GM18861 (cell line): ENCODE data around the gene GRIN2D.
"Not testable (repeated sequence)": the region's sequence is repeated elsewhere in the genome, so short reads cannot be mapped to it uniquely, and the experiment has no call there.

Source experiments
- ATAC-seq: cut with Tn5 transposase; IDR thresholded peaks from one replicate; pipeline ENCODE4 v1.9.1; 2021; ENCODE audit not compliant: unreplicated experiment

Gene GRIN2D

GRCh38 chr19:48371367-48371766 lies 22.1 kb upstream of the GRIN2D start:
- ATAC-seq: no peak

DNA sequence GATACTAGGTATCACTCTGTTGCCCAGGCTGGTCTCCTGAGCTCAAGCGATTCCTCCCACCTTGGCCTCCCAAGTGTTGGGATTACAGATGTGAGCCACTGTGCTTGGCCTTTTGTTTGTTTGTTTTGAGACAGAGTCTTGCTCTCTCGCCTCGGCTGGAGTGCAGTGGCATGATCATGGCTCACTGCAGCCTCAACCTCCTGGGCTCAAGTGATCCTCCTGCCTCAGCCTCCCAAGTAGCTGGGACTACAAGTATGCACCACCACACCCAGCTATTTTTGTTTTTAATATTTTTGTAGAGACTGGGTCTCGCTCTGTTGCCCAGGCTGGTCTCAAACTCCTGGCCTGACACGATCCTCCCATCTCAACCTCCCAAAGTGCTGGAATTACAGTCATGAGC lies 21.7 kb upstream of the GRIN2D start:
- not testable (repeated sequence) for ATAC-seq

DNA sequence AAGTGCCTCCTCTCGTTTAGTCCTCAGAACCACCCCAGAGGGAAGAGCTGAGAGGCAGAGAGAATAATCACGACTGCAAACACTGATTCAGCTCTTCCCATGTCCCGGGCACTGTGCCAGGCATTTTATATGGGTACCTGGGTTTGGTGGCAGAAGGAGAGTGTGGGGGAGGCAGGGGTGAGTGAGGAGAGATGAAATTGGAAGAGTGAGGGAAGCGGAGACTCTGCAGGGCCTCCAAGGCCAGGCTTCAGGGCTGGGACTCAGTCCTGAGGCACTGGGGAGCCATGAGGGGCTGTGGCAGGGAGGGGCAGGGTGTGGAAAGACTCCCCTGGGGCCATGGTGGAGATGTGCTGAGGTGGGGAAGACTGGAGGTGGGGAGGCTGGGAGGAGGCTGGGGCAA lies 20.6 kb upstream of the GRIN2D start:
- ATAC-seq: no peak

GRCh38 chr19:48373567-48373966 lies 19.9 kb upstream of the GRIN2D start:
- ATAC-seq: no peak

GRCh38 chr19:48378194-48378570 lies 15.3 kb upstream of the GRIN2D start:
- ATAC-seq: no peak

GRCh38 chr19:48379058-48379457 lies 14.4 kb upstream of the GRIN2D start:
- no peak for ATAC-seq

DNA sequence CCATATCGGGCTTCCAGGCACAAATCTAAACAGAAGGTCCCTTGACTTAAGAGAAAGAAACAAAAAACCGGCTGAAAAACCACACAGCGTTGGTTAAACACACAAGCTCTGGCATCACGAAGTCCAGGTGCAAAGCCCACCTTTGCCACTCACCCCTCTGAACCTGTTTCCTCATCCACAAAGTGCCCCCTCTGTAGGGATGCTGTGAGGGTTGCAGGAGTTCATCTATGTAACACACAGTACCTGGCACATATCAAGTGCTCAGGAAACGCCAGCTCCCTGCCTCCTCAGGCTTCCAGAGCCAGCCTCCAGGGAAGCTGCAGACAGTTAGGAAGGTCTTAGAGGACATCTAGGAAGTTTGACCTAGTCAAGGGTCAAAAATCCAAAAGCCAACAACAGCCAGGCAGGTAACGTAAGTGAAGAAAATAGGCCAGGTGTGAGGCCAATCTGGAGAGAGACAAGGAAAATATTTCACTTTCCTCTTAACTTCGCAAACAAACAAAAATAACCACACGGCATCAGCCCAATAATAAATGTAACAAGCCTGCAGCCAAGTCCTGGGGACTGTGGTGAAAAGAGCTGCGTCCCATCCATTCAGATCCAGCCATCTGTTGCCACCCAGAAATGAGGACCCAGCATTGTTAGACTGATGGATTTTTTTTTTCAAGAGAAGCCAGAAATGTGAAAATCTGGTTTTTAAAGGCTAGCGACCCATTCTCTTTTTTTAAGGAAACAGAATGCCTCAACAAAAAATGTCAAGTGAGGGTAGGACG lies 12.1 kb upstream of the GRIN2D start:
- ATAC-seq: no peak

GRCh38 chr19:48382286-48382685 lies 11.2 kb upstream of the GRIN2D start:
- no peak for ATAC-seq

GRCh38 chr19:48385461-48386087 lies 7.9 kb upstream of the GRIN2D start:
- no peak for ATAC-seq

GRCh38 chr19:48386981-48387380 lies 6.5 kb upstream of the GRIN2D start:
- ATAC-seq: no peak

DNA sequence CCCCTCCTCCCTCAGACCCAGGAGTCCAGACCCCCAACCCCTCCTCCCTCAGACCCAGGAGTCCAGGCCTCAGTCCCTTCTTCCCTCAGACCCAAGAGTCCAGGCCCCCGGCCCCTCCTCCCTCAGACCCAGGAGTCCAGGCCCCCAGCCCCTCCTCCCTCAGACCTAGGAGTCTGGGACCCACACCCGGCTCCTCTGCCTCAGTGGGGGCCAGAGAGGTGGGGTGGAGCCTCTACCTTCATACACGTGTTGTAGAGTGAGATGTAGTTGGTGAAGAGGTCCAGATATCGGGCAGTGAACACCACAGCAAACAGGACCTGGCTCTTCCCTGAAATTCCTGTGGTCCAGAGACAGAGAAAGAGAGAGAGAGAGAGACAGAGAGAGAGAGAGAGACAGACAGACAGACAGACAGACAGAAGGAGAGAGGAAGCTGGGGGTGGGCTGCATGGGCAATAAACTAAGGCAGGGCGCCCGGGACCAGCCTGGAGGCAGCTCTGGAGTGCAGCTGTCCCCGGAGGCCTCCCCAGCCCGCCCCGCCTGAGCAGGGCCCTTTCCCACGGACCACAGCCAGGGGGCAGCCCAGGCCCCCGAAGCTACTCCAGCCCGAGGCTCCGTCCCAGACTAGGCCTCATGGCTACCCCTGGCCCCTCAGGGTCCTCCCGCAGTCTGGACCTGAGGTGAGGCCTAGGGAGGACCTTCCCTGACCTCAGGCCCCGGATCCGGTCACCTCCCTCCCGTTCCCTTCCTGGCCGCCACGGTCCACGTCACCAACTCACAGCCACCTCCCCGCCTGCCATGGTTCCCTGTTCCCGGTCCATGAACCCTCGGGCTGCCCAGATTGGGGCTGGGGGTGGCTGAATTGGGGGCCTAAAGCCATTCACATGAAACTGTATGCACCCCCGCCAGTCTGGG lies 3.0 kb upstream of the GRIN2D start:
- no peak for ATAC-seq

GRCh38 chr19:48391100-48392005 lies 2.1 kb upstream of the GRIN2D start, which contains the start of gene KDELR1:
Gene KDELR1 (minus strand): TSS chr19:48391551. CDS start chr19:48391358, 193 bp downstream.
- no peak for ATAC-seq

DNA sequence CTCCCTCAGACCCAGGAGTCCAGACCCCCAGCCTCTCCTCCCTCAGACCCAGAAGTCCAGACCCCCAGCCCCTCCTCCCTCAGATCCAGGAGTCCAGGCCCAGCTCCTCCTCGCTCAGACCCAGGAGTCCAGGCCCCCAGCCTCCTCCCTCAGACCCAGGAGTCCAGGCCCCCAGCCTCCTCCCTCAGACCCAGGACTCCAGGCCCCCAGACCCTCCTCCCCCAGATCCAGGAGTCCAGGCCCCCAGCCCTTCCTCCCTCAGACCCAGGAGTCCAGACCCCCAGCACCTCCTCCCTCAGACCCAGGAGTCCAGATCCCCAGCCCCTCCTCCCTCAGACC lies 1.5 kb upstream of the GRIN2D start:
- ATAC-seq: not testable (repeated sequence)

DNA sequence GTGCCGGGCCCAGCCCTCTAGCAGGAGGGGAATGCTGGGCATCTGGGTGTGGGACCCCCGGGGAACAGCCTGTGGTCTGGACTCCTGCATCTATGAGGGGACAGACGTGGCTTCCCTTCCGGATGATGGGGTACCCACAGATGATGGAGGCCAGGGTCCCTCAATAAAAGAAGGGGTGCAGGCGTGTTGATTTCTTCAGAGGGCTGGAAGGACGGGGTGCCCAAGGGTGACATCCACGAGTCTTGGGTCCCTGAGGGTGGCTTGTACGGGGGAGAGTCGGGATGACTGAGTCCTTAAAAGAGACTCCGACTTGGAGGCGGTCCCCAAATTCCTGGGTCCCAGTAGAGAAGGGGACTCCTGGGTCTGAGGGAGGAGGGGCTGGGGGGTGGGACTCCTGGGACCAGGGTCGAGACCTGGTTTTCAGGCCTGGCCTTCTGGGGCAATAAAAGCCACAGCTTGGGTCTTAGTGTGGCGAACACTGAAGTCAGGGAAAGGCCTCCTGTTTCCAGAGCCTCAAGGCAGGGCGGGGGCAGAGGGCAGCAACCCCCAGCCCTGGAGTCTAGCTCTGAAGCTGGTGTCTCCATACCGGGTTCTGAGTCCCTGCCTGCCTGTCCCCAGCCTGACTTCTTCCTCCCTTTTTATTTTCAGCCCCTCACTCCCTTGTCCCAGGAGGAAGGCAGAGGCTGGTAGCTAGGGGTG lies 459 bp upstream of the GRIN2D start:
- no peak for ATAC-seq

- ATAC-seq: no peak
These were observed 1.1 kb downstream of the GRIN2D start for GRCh38 chr19:48394331-48395169.

- no peak for ATAC-seq
These were observed 1.6 kb downstream of the GRIN2D start for GRCh38 chr19:48395170-48395455.

DNA sequence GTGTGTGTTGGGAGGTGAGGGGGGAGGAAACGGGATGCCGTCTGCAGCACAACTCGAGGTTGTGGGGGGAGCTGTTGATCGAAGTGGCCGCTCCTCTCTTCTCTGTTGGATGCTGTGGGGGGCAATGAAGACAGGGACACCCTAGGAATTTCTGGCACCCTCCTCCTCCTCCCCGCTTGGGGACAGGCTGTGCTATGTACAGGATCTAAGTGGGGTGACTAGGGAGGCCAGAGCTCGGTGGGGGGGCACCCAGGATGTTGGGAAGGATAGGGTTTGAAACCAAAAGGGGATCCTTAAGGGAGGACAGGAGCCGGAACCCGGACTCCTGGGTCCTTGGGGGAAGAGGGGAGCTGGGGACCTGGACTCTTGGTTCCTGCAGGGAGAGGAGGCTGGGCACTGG lies 2.0 kb downstream of the GRIN2D start:
- ATAC-seq: no peak

DNA sequence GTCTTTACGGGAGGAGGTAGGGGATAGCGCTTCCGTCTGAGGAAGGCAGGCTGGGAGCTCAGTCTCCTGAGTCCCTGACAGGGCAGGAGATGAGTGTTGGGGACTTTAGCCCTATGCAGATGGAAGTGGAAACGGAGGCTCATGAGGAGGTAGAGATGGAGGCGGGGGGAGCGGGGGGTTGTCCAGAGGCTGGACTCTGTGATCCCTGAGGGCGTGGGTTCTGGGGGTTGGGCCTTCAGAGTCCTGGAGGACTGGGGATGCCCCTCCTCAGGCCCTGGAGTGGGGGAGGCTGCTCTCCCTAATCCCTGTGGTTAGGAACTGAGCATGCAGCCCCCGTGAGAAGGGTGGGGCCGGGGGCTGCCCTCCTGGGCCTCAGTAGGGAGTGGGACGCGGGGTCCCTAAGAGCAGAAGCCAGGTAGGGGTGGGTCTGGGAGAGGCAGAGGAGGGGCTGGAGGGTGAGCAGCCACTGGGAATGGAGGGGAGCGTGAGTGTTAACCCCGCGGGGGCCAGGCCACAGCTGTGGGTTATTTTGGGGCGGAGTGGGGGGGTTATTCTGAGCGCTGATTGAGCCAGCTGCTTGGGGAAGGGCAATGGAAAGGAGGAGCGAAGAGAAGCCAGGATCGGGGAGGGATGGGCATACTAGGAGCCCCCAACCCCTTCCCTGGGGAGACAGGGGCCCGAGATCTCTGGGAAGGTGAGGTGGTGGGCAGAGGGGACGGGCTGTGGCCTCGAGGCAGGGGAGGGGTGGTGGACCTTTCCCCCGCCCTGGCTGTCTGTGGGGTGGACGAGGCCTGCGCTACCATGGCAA lies 2.8 kb downstream of the GRIN2D start:
- no peak for ATAC-seq

GRCh38 chr19:48396824-48397176 lies 3.3 kb downstream of the GRIN2D start:
- ATAC-seq: no peak
